NCI-H1930 (cell line): ENCODE measurements around the gene STK39.
A peak's percentile ranks its signal among the peaks of the same experiment; 100 is the strongest.

Experiments used
- DNase-seq, 2 experiments: peaks; one replicate each; lab custom pipeline; 2025; lab: John Stamatoyannopoulos, UW

Gene STK39

DNA sequence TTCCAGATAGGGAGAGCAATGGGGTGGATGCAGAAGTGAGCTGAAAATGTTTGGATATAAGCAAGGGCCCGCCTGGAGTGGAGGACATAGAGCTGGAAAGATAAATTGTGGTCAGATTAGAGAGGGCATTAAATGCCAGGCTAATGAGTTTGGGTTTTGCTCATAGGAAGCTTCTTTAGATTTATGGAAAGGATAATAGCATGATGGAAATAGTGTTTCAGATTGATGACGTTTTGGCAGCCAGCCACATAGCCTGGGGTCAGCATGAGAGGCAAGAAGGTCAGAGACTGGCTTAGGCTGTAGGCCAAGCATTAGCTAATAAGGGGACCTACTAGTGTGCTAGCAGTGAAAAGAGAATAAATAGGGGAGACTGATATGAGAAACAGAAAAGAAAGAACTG, 321.6 kb downstream of the STK39 start:
- no peak for DNase-seq

DNA sequence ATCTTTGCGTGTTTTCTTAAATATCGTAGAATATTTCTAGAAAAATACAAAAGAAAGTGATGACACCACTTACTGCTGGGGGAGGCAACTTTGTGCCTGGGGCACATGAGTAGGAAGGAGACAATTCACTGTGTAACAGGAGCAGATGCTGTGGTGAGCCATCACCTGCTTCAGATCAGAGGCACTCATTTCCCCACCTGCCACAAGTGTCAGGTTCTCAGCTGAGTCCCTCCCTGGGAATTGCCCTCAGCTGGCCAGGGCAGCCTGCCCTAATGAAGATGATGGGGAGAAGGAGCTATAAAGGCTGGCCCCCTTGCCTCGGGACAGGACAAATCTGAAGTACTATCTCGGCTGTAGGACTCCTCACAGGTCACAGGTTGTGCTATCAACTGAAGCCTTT, 322.8 kb downstream of the STK39 start:
- peak in 1 of 2 experiments; percentile 4 for DNase-seq

DNA sequence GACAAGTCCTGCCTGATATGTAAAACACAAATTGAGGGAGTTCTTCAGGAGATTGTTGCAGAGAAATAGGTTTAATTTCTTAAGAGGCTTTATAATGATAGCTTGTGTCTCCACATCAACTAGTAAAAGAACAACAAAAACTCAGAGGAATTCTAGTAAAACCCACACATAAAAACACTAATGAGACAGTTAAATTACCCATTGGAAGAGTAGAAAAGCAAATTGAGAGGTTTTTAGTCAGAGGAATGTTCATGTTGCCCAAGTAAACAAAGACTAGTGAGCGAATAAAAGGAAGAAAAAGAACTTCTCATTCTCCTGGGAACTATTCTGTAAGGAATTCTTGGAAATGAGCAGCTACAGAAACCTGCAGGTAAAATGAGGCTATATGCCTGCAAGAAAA, 330.6 kb downstream of the STK39 start:
- DNase-seq: no peak

DNA sequence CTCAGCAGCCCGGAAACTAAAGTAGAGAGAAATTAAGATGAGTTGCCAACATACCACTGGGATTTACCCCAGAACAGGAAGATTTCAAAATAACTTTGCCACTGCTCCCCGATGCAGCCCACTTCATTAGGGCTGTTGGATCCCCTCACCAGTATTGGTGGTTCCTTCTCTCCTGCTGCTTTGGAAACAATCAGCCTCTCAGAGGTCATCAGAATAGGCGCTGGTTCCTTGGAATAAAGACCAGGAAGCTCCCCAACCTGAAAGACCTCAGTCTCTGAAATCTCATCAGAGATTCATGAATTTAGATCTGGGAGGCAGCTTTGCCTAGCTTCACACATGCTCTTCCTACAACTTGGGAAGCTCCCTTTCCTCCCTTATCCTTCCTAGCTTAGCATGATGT, 332.4 kb downstream of the STK39 start:
- no peak for DNase-seq

DNA sequence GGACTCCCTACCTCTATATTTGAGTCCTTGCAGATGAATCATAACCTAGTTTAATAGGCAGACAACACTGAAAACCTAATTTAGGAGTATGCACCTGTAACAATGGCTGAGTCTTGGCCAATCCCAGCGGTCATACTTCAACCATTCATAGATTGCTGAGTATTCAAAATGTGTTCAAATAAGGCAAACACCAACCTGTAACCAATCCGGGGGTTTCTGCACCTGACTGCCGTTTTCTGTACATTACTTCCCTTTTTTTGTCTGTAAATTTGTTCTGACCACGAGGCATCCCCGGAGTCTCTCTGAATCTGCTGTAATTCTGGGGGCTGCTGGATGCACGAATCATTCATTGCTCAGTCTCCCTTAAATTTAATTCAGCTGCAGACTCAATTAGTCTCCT, 338.6 kb downstream of the STK39 start:
- DNase-seq: no peak

DNA sequence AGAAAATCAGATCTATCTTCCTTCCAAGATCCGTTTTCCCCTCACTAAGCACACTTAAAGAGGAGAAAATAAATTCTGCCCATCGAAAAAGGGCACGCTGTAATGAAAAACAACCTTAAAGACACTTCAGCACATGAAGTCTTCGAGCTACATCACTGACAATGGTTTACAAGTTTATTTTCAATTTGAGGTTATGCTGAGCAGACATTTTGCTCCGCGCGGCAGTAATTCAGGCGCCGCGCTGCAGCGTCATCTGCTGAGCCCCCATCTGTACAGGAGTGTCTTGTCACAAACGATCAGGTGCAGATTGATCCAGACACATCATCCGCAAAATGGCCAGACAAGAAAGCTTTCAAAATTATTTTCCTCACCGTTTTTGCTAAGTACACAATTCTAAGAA, 341.7 kb downstream of the STK39 start:
- no peak for DNase-seq
